ENCODE data around the gene DBI. TPM values are rescaled to one million over a fixed set of nuclear protein-coding genes. Genes with fewer than 3 reads are reported as not detected.
A peak's percentile ranks its signal among the peaks of the same experiment; 100 is the strongest.

DBI gene
- total RNA-seq, 2 donors from 2014 or later = 51.4 to 62.8 TPM

GRCh38 chr2:119376810-119377209 is 10.0 kb downstream of the DBI start:
- Histone ChIP-seq H3K9me3 (peaks cover 0 to 5% (median 0%) of the 10 kb centered on the region in 3 donors), H3K36me3 (replicated peaks in 1 of 2; ENCODE audit: insufficient read depth in 1 of 2, low read depth in 2 of 2) (peaks cover 5 to 15% of the 10 kb centered on the region in 2 donors), H3K4me3 (no peak overlapping the region), H3K27ac (no peak overlapping the region), H3K27me3 (no peaks in the 10 kb centered on the region), H3K4me1 (no peaks in the 10 kb centered on the region)
- ATAC-seq = no peak
- intact Hi-C loops (cut with DNase I) = no loop called here
- no peak for DNase-seq
- WGBS, 2 donors = 72 to 96% methylated on average over 3 to 5 of the region's 5 CpGs
- TF ChIP-seq CTCF (IDR thresholded peaks at IDR 0.05) (no peak), POLR2A (IDR thresholded peaks at IDR 0.05) (no peak)

GRCh38 chr2:119377294-119377992 is 10.7 kb downstream of the DBI start:
- Histone ChIP-seq H3K4me1 (no peaks in the 10 kb centered on the region), H3K4me3 (no peak overlapping the region), H3K27me3 (no peaks in the 10 kb centered on the region), H3K27ac (no peak overlapping the region), H3K36me3 (replicated peaks in 1 of 2; ENCODE audit: insufficient read depth in 1 of 2, low read depth in 2 of 2) (peaks cover 5 to 12% of the 10 kb centered on the region in 2 donors), H3K9me3 (peaks cover 0 to 5% (median 0%) of the 10 kb centered on the region in 3 donors)
- ATAC-seq (no peak), DNase-seq (no peak)
- TF ChIP-seq CTCF (IDR thresholded peaks at IDR 0.05) (no peak), POLR2A (IDR thresholded peaks at IDR 0.05) (no peak)
- intact Hi-C loops (cut with DNase I) = no loop called here
- 91 to 96% methylated on average over 7 of the region's 7 CpGs for WGBS, 2 donors

- Histone ChIP-seq H3K36me3 (replicated peaks in 1 of 2; ENCODE audit: insufficient read depth in 1 of 2, low read depth in 2 of 2) (peaks cover 5 to 6% of the 10 kb centered on the region in 2 donors), H3K4me3 (no peak overlapping the region), H3K9me3 (peaks cover 0 to 5% (median 0%) of the 10 kb centered on the region in 3 donors), H3K27ac (no peak overlapping the region), H3K27me3 (no peaks in the 10 kb centered on the region), H3K4me1 (peaks cover 2% of the 10 kb centered on the region)
- intact Hi-C loops (cut with DNase I) = no loop called here
- 50 to 54% methylated on average over 5 of the region's 5 CpGs for WGBS, 2 donors
- TF ChIP-seq POLR2A (IDR thresholded peaks at IDR 0.05) = no peak
- no peak for TF ChIP-seq CTCF (IDR thresholded peaks at IDR 0.05)
- ATAC-seq = no peak
- no peak for DNase-seq
Measured at GRCh38 chr2:119377993-119378345, 11.2 kb downstream of the DBI start.

DNA sequence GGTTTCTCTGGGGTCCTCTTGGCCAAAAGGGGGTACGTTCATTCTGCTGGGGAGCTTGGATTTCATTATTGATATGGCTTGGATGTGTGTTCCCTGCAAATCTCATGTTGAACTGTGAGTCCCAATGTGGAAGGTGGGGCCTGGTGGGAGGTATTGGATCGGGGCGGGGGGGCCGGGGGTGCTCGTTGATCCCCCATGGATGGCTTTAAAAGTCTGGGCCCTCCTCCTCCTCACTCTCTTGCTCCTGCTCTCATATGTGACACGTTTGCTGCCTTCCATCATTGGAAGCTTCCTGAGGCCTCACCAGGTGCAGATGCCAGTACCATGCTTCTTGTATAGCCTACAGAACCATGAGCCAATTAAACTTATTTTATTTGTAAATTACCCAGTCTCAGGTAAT is 11.8 kb downstream of the DBI start:
- DNase-seq = no peak
- peaks cover 0 to 2% (median 0%) of the 10 kb centered on the region in 3 donors for H3K9me3 ChIP-seq
- TF ChIP-seq POLR2A (IDR thresholded peaks at IDR 0.05) = no peak
- intact Hi-C loops (cut with DNase I) = no loop called here
- no peaks in the 10 kb centered on the region for H3K27me3 ChIP-seq
- H3K4me1 ChIP-seq = peaks cover 8% of the 10 kb centered on the region
- ATAC-seq = no peak
- H3K36me3 ChIP-seq (replicated peaks in 1 of 2; ENCODE audit: insufficient read depth in 1 of 2, low read depth in 2 of 2) = peaks cover 0 to 4% of the 10 kb centered on the region in 2 donors
- H3K27ac ChIP-seq = no peak overlapping the region
- no peak overlapping the region for H3K4me3 ChIP-seq
- WGBS, 2 donors = 87% methylated on average over 6 of the region's 6 CpGs

- intact Hi-C loops (cut with DNase I) = no loop called here
- no peak for TF ChIP-seq CTCF (IDR thresholded peaks at IDR 0.05)
- no peak for TF ChIP-seq POLR2A (IDR thresholded peaks at IDR 0.05)
- peak; percentile 82 to 90 (median 87) for DNase-seq
- Histone ChIP-seq H3K4me3 (no peak overlapping the region), H3K27ac (peak overlapping the region in 3 of 4 donors; percentile 17 to 43 (median 40)), H3K9me3 (no peaks in the 10 kb centered on the region), H3K36me3 (replicated peaks in 1 of 2; ENCODE audit: insufficient read depth in 1 of 2, low read depth in 2 of 2) (no peaks in the 10 kb centered on the region), H3K27me3 (no peaks in the 10 kb centered on the region), H3K4me1 (peaks cover 32% of the 10 kb centered on the region)
- WGBS, 2 donors = 33 to 54% methylated on average over 5 to 6 of the region's 6 CpGs
- peak; percentile 82 for ATAC-seq
Measured at GRCh38 chr2:119383410-119384140, 16.8 kb downstream of the DBI start.

Data from body of pancreas (tissue), 4 donors.